HepG2 (cell line): Measurements from ENCODE around the gene PLA2G4A. TPM values are rescaled to one million over a fixed set of nuclear protein-coding genes. Genes with fewer than 3 reads are reported as not detected.

ENCODE experiments used
- ATAC-seq: fragments of 200-7000 bp; cut with Tn5 transposase; 3 replicates; pipeline ENCODE4 v1.9.1; 2020; ENCODE audit warnings: mild to moderate bottlenecking, moderate library complexity
- BruUV-seq: library from RNA; stranded (reverse); fragments of 400-500 nt; replicated peaks from 2 replicates; lab custom pipeline; 2021; lab: Mats Ljungman, UMichigan
- CTCF ChIA-PET: fragments of 300-600 bp; formaldehyde crosslinking; extraction: SDS; loops from one replicate; lab custom pipeline; 2021; ENCODE audit warnings: low total read pairs, inconsistent platforms, low intra/inter-chr PET ratio; lab: Yijun Ruan, JAX
- POLR2A ChIA-PET: fragments of 350-600 bp; sonication (Branson Sonifier 250); formaldehyde crosslinking; loops from one replicate; lab custom pipeline; 2020; ENCODE audit warnings: antibody characterized with exemption, inconsistent platforms; lab: Yijun Ruan, JAX
- DNase-seq: peaks from one replicate; pipeline ENCODE4 v3.0.0-alpha.2; 2015; ENCODE audit warnings: low spot score
- FAIRE-seq: peaks from 3 replicates; lab custom pipeline; 2011; peaks lifted over from hg19 to GRCh38; lab: Jason Lieb, UNC
- H2AFZ ChIP-seq: one replicate; pipeline ENCODE4 v1.6.1; 2011; ENCODE audit warnings: low read length, inconsistent platforms
- H3K27ac ChIP-seq: fragments of 300-600 bp; 3 replicates; pipeline ENCODE4 v1.8.0; 2011; ENCODE audit warnings: mixed run types, mild to moderate bottlenecking, mixed read lengths, low read length, inconsistent platforms; ENCODE audit not compliant: insufficient read depth; ENCODE audit errors: extremely low read length
- H3K27me3 ChIP-seq, 2 experiments: fragments of 200-600 bp in 1 of 2; 2 replicates in 1 of 2; 3 replicates in 1 of 2; pipeline versions ENCODE4 v1.6.0 to v1.8.0; 2011; ENCODE audit warnings: low read length in 2 of 2, mild to moderate bottlenecking in 2 of 2, moderate library complexity in 2 of 2, inconsistent platforms in 1 of 2; ENCODE audit not compliant: insufficient read depth in 2 of 2, control insufficient read depth in 1 of 2
- H3K36me3 ChIP-seq, 2 experiments: fragments of 200-600 bp in 1 of 2; replicated peaks in 1 of 2; 2 replicates in 1 of 2; 3 replicates in 1 of 2; pipeline versions ENCODE4 v1.5.1 to v1.8.0; 2011; ENCODE audit warnings: low read length in 2 of 2, inconsistent platforms in 1 of 2; ENCODE audit not compliant: insufficient read depth in 2 of 2, control insufficient read depth in 1 of 2
- H3K4me1 ChIP-seq: 2 replicates; pipeline ENCODE4 v1.5.1; 2012; ENCODE audit warnings: low read length, inconsistent platforms; ENCODE audit not compliant: insufficient read depth
- H3K4me2 ChIP-seq: 2 replicates; pipeline ENCODE4 v1.6.0; 2011; ENCODE audit warnings: low read depth, low read length, inconsistent platforms
- H3K4me3 ChIP-seq, 3 experiments: fragments of 200-600 bp in 1 of 3; sonication (generic), shearing (Covaris generic) in 1 of 3; replicated peaks in 1 of 3; 2 replicates each; pipeline ENCODE4 v1.5.1; 2011 to 2016; ENCODE audit warnings: low read length in 3 of 3, inconsistent platforms in 2 of 3, low read depth in 2 of 3, mild to moderate bottlenecking in 2 of 3, control low read depth in 1 of 3, mixed read lengths in 1 of 3; ENCODE audit not compliant: insufficient read depth in 1 of 3
- H3K79me2 ChIP-seq: one replicate; pipeline ENCODE4 v1.6.1; 2011; ENCODE audit warnings: low read length, inconsistent platforms; ENCODE audit not compliant: insufficient read depth
- H3K9ac ChIP-seq: 2 replicates; pipeline ENCODE4 v1.6.0; 2011; ENCODE audit warnings: mild to moderate bottlenecking, low read depth, low read length, inconsistent platforms; ENCODE audit not compliant: insufficient read depth
- H3K9me3 ChIP-seq: 2 replicates; pipeline ENCODE4 v1.5.1; 2012; ENCODE audit warnings: mild to moderate bottlenecking, low read length
- H4K20me1 ChIP-seq: 2 replicates; pipeline ENCODE4 v1.6.0; 2011; ENCODE audit warnings: inconsistent platforms, mild to moderate bottlenecking, low read length, moderate library complexity; ENCODE audit not compliant: insufficient read depth
- ATF7 ChIP-seq, 2 experiments: fragments of 450-650 bp in 1 of 2; sonication (generic) in 1 of 2; formaldehyde crosslinking in 1 of 2; IDR thresholded peaks; 2 replicates each; pipeline versions ENCODE4 v1.4.0 to v1.6.1; 2016 to 2020; ENCODE audit warnings: antibody characterized with exemption in 1 of 2, mild to moderate bottlenecking in 1 of 2, missing genetic modification reagents in 1 of 2
- IRF1 ChIP-seq: sonication (generic); formaldehyde crosslinking; IDR thresholded peaks from 2 replicates; pipeline ENCODE4 v1.4.0; 2020; ENCODE audit warnings: low read depth, mild to moderate bottlenecking, missing genetic modification reagents
- MEIS2 ChIP-seq: sonication (generic); formaldehyde crosslinking; IDR thresholded peaks from 2 replicates; pipeline ENCODE4 v1.9.0; 2021; ENCODE audit warnings: mild to moderate bottlenecking, missing genetic modification reagents
- MZF1 ChIP-seq: sonication (generic); formaldehyde crosslinking; IDR thresholded peaks from 2 replicates; pipeline ENCODE4 v1.8.1; 2023; ENCODE audit warnings: mild to moderate bottlenecking, missing genetic modification reagents, borderline replicate concordance
- WGBS: methylation state at CpG from one replicate; pipeline ENCODE4 v1.1.6; 2017; ENCODE audit warnings: low lambda C conversion rate; 5-methylcytosine and 5-hydroxymethylcytosine counted together
- in situ Hi-C: cut with HindIII; loops from 2 replicates; pipeline ENCODE4 v1.10.0; 2017; ENCODE audit warnings: low pct_unique_long_range_greater_than_20kb; ENCODE audit not compliant: extremely low pct_ligation_motif_present
- intact Hi-C: fragments of 100-400 bp; cut with micrococcal nuclease; formaldehyde crosslinking; loops from one replicate; pipeline ENCODE4 v1.10.0; 2022; ENCODE audit not compliant: unreplicated experiment
- polyA plus RNA-seq, 8 experiments: library from polyadenylated mRNA; depleted of rRNA in 3 of 8; stranded (reverse) in 7 of 8; unstranded in 1 of 8; fragments of >200 nt; fragmentation: Illumina TruSeq in 4 of 8; extraction: Trizol in 4 of 8; gene quantifications; 2 replicates each; pipeline versions ENCODE4 v1.2.1 to v1.2.3, GENCODE V29; 2011 to 2016; ENCODE audit warnings: low read depth in 4 of 8, missing spikeins in 1 of 8, mixed read lengths in 1 of 8; ENCODE audit not compliant: insufficient read depth in 1 of 8
- total RNA-seq, 5 experiments: library from RNA; depleted of rRNA; stranded (reverse); fragments of >200 nt; fragmentation: Illumina TruSeq; extraction: Trizol; gene quantifications; 2 replicates each; pipeline ENCODE4 v1.2.3, GENCODE V29; 2016; ENCODE audit warnings: low read depth in 1 of 5
- TF ChIP-seq, protein P1 (sequence below): sonication (generic); formaldehyde crosslinking; IDR thresholded peaks from 2 replicates; pipeline ENCODE4 v1.4.0; 2020; ENCODE audit warnings: missing genetic modification reagents, borderline replicate concordance

The PLA2G4A gene
- total and polyA plus RNA-seq, 2 of the 13 experiments (the other 11 are each of a cell fraction or from before 2014, with no cell fraction given) = not detected

GRCh38 chr1:187032982-187033692 is 204.4 kb downstream of the PLA2G4A start:
- POLR2A ChIA-PET = no interaction called here
- under 1% methylated on average over 4 of the region's 4 CpGs for WGBS
- CTCF ChIA-PET = no interaction called here
- intact Hi-C loops = no loop called here
- FAIRE-seq (no peak), ATAC-seq (no peak), DNase-seq (no peak)
- in situ Hi-C loops = no loop called here
- Histone ChIP-seq H2AFZ (no peak overlapping the region), H3K36me3 (no peaks in the 10 kb centered on the region), H4K20me1 (no peaks in the 10 kb centered on the region), H3K4me1 (no peaks in the 10 kb centered on the region), H3K4me2 (no peak overlapping the region), H3K27ac (no peak overlapping the region), H3K4me3 (no peak overlapping the region), H3K79me2 (no peaks in the 10 kb centered on the region), H3K27me3 (no peaks in the 10 kb centered on the region), H3K9me3 (peaks cover 6% of the 10 kb centered on the region), H3K9ac (no peak overlapping the region)
- BruUV-seq = no TSS peak
- TF ChIP-seq ATF7 (IDR thresholded peaks at IDR 0.05) (0 out of 2 replicates have a peak, but pooled peaks have one; percentile 13), ATF7 (CRISPR knock-in tag; IDR thresholded peaks at IDR 0.05) (no peak), MEIS2 (CRISPR knock-in tag) (no peak), MZF1 (CRISPR knock-in tag) (no peak), IRF1 (no peak)
- TF ChIP-seq, protein P1, sequence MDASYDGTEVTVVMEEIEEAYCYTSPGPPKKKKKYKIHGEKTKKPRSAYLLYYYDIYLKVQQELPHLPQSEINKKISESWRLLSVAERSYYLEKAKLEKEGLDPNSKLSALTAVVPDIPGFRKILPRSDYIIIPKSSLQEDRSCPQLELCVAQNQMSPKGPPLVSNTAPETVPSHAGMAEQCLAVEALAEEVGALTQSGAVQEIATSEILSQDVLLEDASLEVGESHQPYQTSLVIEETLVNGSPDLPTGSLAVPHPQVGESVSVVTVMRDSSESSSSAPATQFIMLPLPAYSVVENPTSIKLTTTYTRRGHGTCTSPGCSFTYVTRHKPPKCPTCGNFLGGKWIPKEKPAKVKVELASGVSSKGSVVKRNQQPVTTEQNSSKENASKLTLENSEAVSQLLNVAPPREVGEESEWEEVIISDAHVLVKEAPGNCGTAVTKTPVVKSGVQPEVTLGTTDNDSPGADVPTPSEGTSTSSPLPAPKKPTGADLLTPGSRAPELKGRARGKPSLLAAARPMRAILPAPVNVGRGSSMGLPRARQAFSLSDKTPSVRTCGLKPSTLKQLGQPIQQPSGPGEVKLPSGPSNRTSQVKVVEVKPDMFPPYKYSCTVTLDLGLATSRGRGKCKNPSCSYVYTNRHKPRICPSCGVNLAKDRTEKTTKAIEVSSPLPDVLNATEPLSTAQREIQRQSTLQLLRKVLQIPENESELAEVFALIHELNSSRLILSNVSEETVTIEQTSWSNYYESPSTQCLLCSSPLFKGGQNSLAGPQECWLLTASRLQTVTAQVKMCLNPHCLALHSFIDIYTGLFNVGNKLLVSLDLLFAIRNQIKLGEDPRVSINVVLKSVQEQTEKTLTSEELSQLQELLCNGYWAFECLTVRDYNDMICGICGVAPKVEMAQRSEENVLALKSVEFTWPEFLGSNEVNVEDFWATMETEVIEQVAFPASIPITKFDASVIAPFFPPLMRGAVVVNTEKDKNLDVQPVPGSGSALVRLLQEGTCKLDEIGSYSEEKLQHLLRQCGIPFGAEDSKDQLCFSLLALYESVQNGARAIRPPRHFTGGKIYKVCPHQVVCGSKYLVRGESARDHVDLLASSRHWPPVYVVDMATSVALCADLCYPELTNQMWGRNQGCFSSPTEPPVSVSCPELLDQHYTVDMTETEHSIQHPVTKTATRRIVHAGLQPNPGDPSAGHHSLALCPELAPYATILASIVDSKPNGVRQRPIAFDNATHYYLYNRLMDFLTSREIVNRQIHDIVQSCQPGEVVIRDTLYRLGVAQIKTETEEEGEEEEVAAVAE = no peak
